ENCODE results near the gene GIGYF2. TPM values are rescaled to one million over a fixed set of nuclear protein-coding genes. Genes with fewer than 3 reads are reported as not detected.

Gene GIGYF2
- total and polyA plus RNA-seq, 2 of the 13 experiments (the other 11 are each of a cell fraction or from before 2014, with no cell fraction given): 44.9 to 73.5 TPM

DNA sequence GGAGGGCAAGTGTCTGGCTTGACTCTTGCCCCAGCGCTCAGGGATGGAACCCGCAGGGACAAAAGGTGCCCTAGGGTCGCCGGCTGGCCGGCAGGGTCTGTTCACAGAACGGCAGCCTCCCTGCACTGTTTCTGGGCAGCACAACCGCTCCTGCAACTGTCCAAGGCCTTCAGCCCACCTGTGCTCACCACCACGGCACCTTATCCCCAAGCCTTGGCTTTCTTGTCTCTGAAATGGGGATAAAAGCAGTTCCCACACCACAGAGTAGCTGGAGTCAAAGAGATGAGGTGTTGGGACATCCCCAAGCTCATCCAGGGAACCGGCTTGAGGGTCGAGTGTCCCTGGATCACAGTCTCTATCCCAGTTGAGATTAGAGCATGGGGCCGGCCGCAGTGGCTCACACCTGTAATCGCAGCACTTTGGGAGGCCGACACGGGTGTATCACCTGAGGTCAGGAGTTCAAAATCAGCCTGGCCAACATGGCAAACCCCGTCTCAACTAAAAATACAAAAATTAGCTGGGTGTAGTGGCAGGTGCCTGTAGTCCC lies 177.6 kb downstream of the GIGYF2 start (continued):
- TF ChIP-seq, protein P1, sequence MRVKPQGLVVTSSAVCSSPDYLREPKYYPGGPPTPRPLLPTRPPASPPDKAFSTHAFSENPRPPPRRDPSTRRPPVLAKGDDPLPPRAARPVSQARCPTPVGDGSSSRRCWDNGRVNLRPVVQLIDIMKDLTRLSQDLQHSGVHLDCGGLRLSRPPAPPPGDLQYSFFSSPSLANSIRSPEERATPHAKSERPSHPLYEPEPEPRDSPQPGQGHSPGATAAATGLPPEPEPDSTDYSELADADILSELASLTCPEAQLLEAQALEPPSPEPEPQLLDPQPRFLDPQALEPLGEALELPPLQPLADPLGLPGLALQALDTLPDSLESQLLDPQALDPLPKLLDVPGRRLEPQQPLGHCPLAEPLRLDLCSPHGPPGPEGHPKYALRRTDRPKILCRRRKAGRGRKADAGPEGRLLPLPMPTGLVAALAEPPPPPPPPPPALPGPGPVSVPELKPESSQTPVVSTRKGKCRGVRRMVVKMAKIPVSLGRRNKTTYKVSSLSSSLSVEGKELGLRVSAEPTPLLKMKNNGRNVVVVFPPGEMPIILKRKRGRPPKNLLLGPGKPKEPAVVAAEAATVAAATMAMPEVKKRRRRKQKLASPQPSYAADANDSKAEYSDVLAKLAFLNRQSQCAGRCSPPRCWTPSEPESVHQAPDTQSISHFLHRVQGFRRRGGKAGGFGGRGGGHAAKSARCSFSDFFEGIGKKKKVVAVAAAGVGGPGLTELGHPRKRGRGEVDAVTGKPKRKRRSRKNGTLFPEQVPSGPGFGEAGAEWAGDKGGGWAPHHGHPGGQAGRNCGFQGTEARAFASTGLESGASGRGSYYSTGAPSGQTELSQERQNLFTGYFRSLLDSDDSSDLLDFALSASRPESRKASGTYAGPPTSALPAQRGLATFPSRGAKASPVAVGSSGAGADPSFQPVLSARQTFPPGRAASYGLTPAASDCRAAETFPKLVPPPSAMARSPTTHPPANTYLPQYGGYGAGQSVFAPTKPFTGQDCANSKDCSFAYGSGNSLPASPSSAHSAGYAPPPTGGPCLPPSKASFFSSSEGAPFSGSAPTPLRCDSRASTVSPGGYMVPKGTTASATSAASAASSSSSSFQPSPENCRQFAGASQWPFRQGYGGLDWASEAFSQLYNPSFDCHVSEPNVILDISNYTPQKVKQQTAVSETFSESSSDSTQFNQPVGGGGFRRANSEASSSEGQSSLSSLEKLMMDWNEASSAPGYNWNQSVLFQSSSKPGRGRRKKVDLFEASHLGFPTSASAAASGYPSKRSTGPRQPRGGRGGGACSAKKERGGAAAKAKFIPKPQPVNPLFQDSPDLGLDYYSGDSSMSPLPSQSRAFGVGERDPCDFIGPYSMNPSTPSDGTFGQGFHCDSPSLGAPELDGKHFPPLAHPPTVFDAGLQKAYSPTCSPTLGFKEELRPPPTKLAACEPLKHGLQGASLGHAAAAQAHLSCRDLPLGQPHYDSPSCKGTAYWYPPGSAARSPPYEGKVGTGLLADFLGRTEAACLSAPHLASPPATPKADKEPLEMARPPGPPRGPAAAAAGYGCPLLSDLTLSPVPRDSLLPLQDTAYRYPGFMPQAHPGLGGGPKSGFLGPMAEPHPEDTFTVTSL (CRISPR knock-in tag; IDR thresholded peaks at IDR 0.05; ENCODE audit: borderline replicate concordance): no peak
- TF ChIP-seq, protein P2, sequence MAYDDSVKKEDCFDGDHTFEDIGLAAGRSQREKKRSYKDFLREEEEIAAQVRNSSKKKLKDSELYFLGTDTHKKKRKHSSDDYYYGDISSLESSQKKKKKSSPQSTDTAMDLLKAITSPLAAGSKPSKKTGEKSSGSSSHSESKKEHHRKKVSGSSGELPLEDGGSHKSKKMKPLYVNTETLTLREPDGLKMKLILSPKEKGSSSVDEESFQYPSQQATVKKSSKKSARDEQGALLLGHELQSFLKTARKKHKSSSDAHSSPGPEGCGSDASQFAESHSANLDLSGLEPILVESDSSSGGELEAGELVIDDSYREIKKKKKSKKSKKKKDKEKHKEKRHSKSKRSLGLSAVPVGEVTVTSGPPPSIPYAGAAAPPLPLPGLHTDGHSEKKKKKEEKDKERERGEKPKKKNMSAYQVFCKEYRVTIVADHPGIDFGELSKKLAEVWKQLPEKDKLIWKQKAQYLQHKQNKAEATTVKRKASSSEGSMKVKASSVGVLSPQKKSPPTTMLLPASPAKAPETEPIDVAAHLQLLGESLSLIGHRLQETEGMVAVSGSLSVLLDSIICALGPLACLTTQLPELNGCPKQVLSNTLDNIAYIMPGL (CRISPR knock-in tag; IDR thresholded peaks at IDR 0.05; ENCODE audit: borderline replicate concordance in 1 of 2, low read depth in 1 of 2): no peak
- TF ChIP-seq CREB1 (IDR thresholded peaks at IDR 0.05): no peak
- TF ChIP-seq CREB1 (CRISPR knock-in tag; IDR thresholded peaks at IDR 0.05): no peak
- TF ChIP-seq ZNF639 (CRISPR knock-in tag; conservative IDR thresholded peaks at IDR 0.05): no peak
- peak; percentile 28; the same call in 1 of the 2 replicates for TF ChIP-seq SP4 (CRISPR knock-in tag; IDR thresholded peaks at IDR 0.05)
- TF ChIP-seq HNRNPH1 (optimal IDR thresholded peaks at IDR 0.05; ENCODE audit: low read depth, low read length): no peak
- TF ChIP-seq, protein P3, sequence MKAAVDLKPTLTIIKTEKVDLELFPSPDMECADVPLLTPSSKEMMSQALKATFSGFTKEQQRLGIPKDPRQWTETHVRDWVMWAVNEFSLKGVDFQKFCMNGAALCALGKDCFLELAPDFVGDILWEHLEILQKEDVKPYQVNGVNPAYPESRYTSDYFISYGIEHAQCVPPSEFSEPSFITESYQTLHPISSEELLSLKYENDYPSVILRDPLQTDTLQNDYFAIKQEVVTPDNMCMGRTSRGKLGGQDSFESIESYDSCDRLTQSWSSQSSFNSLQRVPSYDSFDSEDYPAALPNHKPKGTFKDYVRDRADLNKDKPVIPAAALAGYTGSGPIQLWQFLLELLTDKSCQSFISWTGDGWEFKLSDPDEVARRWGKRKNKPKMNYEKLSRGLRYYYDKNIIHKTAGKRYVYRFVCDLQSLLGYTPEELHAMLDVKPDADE (CRISPR knock-in tag; IDR thresholded peaks at IDR 0.05): no peak
- TF ChIP-seq ZNF543 (CRISPR knock-in tag; IDR thresholded peaks at IDR 0.05): no peak
- 0 out of 2 replicates have a peak, but pooled peaks have one; percentile 50 for TF ChIP-seq KLF13 (CRISPR knock-in tag; IDR thresholded peaks at IDR 0.05)
- TF ChIP-seq CEBPZ (IDR thresholded peaks at IDR 0.05; ENCODE audit: low read length): no peak
- no peak for TF ChIP-seq SMC3 (IDR thresholded peaks at IDR 0.05; ENCODE audit: low read length)
- no peak for TF ChIP-seq SRSF1 (optimal IDR thresholded peaks at IDR 0.05; ENCODE audit: low read depth, low read length)
